ENCODE data around the gene LRRC74B. TPM values are rescaled to one million over a fixed set of nuclear protein-coding genes. Genes with fewer than 3 reads are reported as not detected.
"Not testable (repeated sequence)": the region's sequence is repeated elsewhere in the genome, so short reads cannot be mapped to it uniquely, and the experiment has no call there.

The LRRC74B gene
- total RNA-seq, 1 donor, result not detected

DNA sequence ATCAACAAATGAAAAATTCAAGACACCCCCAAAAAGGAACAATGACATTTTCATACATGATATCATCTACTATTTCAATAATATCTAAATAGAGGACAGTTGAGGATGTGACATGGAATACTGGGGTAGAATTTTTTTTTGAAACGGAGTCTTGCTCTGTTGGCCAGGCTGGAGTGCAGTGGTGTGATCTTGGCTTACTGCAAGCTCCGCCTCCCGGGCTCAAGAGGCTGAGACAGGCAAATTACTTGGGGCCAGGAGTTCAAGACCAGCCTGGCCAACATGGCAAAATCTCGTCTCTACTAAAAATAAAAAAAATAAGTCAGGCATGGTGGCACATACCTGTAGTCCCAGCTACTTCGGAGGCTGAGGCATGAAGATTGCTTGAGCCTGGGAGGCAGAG, 41.4 kb downstream of the LRRC74B start:
- no peak overlapping the region for H3K27ac ChIP-seq (ENCODE audit: low read depth, low read length)
- H3K27me3 ChIP-seq (ENCODE audit: insufficient read depth, low read length), result peaks cover 4% of the 10 kb centered on the region
- no peak overlapping the region for H3K4me2 ChIP-seq (ENCODE audit: insufficient read depth, low read length)
- H3K4me1 ChIP-seq (ENCODE audit: insufficient read depth, low read length), result no peaks in the 10 kb centered on the region
- no peak overlapping the region for H2AFZ ChIP-seq (ENCODE audit: low read length)
- no peaks in the 10 kb centered on the region for H3K36me3 ChIP-seq (ENCODE audit: insufficient read depth, low read length)
- DNase-seq (ENCODE audit: insufficient read length, low spot score, missing footprints), result no peak
- TF ChIP-seq, protein P1, sequence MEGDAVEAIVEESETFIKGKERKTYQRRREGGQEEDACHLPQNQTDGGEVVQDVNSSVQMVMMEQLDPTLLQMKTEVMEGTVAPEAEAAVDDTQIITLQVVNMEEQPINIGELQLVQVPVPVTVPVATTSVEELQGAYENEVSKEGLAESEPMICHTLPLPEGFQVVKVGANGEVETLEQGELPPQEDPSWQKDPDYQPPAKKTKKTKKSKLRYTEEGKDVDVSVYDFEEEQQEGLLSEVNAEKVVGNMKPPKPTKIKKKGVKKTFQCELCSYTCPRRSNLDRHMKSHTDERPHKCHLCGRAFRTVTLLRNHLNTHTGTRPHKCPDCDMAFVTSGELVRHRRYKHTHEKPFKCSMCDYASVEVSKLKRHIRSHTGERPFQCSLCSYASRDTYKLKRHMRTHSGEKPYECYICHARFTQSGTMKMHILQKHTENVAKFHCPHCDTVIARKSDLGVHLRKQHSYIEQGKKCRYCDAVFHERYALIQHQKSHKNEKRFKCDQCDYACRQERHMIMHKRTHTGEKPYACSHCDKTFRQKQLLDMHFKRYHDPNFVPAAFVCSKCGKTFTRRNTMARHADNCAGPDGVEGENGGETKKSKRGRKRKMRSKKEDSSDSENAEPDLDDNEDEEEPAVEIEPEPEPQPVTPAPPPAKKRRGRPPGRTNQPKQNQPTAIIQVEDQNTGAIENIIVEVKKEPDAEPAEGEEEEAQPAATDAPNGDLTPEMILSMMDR (IDR thresholded peaks at IDR 0.05; ENCODE audit: extremely low read depth, low read depth, low read length), result no peak
- H3K4me3 ChIP-seq (ENCODE audit: insufficient read depth, low read length), result no peak overlapping the region
- no peaks in the 10 kb centered on the region for H3K9me3 ChIP-seq (ENCODE audit: low read depth, low read length)
- H4K20me1 ChIP-seq (ENCODE audit: insufficient read depth, low read length), result no peaks in the 10 kb centered on the region
- H3K79me2 ChIP-seq (ENCODE audit: insufficient read depth, low read length), result no peaks in the 10 kb centered on the region

DNA sequence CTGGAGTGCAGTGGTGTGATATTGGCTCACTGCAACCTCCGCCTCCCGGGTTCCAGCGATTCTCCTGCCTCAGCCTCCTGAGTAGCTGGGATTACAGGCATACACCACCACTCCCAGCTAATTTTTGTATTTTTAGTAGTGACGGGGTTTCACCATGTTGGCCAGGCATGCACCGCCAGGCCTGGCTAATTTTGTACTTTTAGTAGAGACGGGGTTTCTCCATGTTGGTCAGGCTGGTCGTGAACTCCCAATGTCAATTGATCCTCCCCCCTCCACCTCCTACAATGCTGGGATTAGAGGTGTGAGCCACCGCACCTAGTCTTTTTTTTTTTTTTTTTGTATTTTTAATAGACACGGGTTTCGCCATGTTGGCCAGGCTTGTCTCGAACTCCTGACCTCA, 42.2 kb downstream of the LRRC74B start:
- H3K9me3 ChIP-seq (ENCODE audit: low read depth, low read length); H3K4me2 ChIP-seq (ENCODE audit: insufficient read depth, low read length); H3K36me3 ChIP-seq (ENCODE audit: insufficient read depth, low read length); H3K27ac ChIP-seq (ENCODE audit: low read depth, low read length); H3K79me2 ChIP-seq (ENCODE audit: insufficient read depth, low read length); H3K4me3 ChIP-seq (ENCODE audit: insufficient read depth, low read length); H2AFZ ChIP-seq (ENCODE audit: low read length); H3K27me3 ChIP-seq (ENCODE audit: insufficient read depth, low read length); H3K4me1 ChIP-seq (ENCODE audit: insufficient read depth, low read length); H4K20me1 ChIP-seq (ENCODE audit: insufficient read depth, low read length); DNase-seq (ENCODE audit: insufficient read length, low spot score, missing footprints): not testable (repeated sequence)

DNA sequence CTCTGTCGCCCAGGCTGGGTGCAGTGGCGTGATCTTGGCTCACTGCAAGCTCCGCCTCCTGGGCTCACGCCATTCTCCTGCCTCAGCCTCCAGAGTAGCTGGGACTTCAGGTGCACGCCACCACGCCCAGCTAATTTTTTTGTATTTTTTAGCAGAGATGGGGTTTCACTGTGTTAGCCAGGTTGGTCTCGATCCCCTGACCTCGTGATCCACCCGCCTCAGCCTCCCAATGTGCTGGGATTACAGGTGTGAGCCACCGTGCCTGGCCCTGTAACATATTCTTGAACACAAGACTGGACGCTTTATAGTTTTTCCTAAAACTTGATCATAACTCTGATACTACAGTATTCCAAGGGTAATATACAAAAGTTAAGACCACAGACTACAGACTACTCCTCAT, 45.5 kb downstream of the LRRC74B start:
- H3K36me3 ChIP-seq (ENCODE audit: insufficient read depth, low read length); H3K4me3 ChIP-seq (ENCODE audit: insufficient read depth, low read length); H3K27ac ChIP-seq (ENCODE audit: low read depth, low read length); H2AFZ ChIP-seq (ENCODE audit: low read length); H3K4me2 ChIP-seq (ENCODE audit: insufficient read depth, low read length); H4K20me1 ChIP-seq (ENCODE audit: insufficient read depth, low read length); H3K27me3 ChIP-seq (ENCODE audit: insufficient read depth, low read length); DNase-seq (ENCODE audit: insufficient read length, low spot score, missing footprints); H3K9me3 ChIP-seq (ENCODE audit: low read depth, low read length); H3K4me1 ChIP-seq (ENCODE audit: insufficient read depth, low read length); H3K79me2 ChIP-seq (ENCODE audit: insufficient read depth, low read length): not testable (repeated sequence)

DNA sequence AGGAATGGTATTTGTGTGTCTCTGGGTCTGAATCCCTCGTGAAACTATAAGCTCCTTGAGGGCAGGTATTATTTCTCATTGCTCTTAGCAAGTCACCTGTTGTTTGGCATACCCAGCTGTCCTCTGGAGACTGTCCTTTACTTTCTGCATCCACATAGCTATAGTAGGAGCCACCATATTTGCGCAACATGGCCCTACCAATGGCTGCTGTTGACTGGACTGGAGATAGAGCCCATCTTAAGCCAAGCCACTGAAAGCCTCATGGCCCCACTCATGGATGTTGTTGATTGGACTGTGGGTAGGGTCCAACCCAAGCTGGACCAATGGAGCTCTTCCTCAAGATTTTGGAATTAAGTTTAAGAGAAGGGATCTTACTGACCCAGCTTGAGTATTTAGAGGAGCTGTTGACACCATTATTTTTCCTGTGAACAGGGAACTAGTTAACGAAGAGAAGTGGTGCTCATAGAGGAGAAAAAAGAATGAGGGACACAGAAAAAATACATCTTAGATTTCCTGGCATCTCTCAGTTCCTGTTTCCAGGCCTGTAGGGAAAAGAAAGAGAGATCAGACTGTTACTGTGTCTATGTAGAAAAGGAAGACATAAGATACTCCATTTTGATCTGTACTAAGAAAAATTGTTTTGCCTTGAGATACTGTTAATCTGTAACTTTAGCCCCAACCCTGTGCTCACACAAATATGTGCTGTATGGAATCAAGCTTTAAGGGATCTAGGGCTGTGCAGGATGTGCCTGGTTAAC, 47.2 kb downstream of the LRRC74B start:
- Histone ChIP-seq H2AFZ (ENCODE audit: low read length) (no peak overlapping the region), H3K79me2 (ENCODE audit: insufficient read depth, low read length) (no peaks in the 10 kb centered on the region), H3K27me3 (ENCODE audit: insufficient read depth, low read length) (peaks cover 4% of the 10 kb centered on the region), H3K4me1 (ENCODE audit: insufficient read depth, low read length) (no peaks in the 10 kb centered on the region), H3K36me3 (ENCODE audit: insufficient read depth, low read length) (no peaks in the 10 kb centered on the region), H3K27ac (ENCODE audit: low read depth, low read length) (no peak overlapping the region), H3K4me2 (ENCODE audit: insufficient read depth, low read length) (no peak overlapping the region), H4K20me1 (ENCODE audit: insufficient read depth, low read length) (no peaks in the 10 kb centered on the region), H3K9me3 (ENCODE audit: low read depth, low read length) (no peaks in the 10 kb centered on the region), H3K4me3 (ENCODE audit: insufficient read depth, low read length) (no peak overlapping the region)
- no peak for DNase-seq (ENCODE audit: insufficient read length, low spot score, missing footprints)
- TF ChIP-seq, protein P1 (IDR thresholded peaks at IDR 0.05; ENCODE audit: extremely low read depth, low read depth, low read length), result no peak

DNA sequence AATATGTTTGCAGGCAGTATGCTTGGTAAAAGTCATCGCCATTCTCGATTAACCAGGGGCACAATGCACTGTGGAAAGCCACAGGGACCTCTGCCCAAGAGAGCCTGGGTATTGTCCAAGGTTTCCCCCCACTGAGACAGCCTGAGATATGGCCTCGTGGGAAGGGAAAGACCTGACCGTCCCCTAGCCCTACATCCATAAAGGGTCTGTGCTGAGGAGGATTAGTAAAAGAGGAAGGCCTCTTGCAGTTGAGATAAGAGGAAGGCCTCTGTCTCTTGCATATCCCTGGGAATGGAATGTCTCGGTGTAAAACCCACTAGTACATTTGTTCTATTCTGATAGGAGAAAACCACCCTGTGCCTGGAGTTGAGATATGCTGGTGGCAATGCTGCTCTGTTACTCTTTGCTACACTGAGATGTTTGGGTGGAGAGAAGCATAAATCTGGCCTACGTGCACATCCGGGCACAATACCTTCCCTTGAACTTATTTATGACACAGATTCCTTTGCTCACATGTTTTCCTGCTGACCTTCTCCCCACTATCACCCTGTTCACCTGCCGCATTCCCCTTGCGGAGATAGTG, 47.9 kb downstream of the LRRC74B start:
- not testable (repeated sequence) for H3K79me2 ChIP-seq (ENCODE audit: insufficient read depth, low read length); H2AFZ ChIP-seq (ENCODE audit: low read length); H3K36me3 ChIP-seq (ENCODE audit: insufficient read depth, low read length); H3K9me3 ChIP-seq (ENCODE audit: low read depth, low read length); H3K4me3 ChIP-seq (ENCODE audit: insufficient read depth, low read length); H3K27me3 ChIP-seq (ENCODE audit: insufficient read depth, low read length); DNase-seq (ENCODE audit: insufficient read length, low spot score, missing footprints); H4K20me1 ChIP-seq (ENCODE audit: insufficient read depth, low read length); H3K27ac ChIP-seq (ENCODE audit: low read depth, low read length); H3K4me1 ChIP-seq (ENCODE audit: insufficient read depth, low read length); H3K4me2 ChIP-seq (ENCODE audit: insufficient read depth, low read length)

All from osteoblast (primary cell).